HepG2 (cell line): ENCODE measurements around the gene ZCCHC24. TPM values are rescaled to one million over a fixed set of nuclear protein-coding genes. Genes with fewer than 3 reads are reported as not detected.

Experiments used
- CHD4 ChIP-seq: fragments of 200-600 bp; sonication (generic); IDR thresholded peaks from 2 replicates; pipeline ENCODE4 v1.7.0; 2017; ENCODE audit warnings: mild to moderate bottlenecking, low read length, borderline replicate concordance
- FLYWCH1 ChIP-seq: sonication (generic); formaldehyde crosslinking; IDR thresholded peaks from 2 replicates; pipeline ENCODE4 v1.8.1; 2023; ENCODE audit warnings: mild to moderate bottlenecking, missing genetic modification reagents
- HDAC6 ChIP-seq: fragments of 200-600 bp; sonication (generic); IDR thresholded peaks from 2 replicates; pipeline ENCODE4 v1.7.0; 2017; ENCODE audit warnings: mild to moderate bottlenecking, antibody characterized with exemption, low read length, low read depth
- HMGA1 ChIP-seq: sonication (generic); formaldehyde crosslinking; conservative IDR thresholded peaks from 2 replicates; pipeline ENCODE4 v1.4.0; 2020; ENCODE audit warnings: missing genetic modification reagents
- HOXA7 ChIP-seq: sonication (generic); formaldehyde crosslinking; IDR thresholded peaks from 2 replicates; pipeline ENCODE4 v1.8.1; 2022; ENCODE audit warnings: mild to moderate bottlenecking, missing genetic modification reagents, moderate library complexity
- NPAS2 ChIP-seq: sonication (generic); formaldehyde crosslinking; IDR thresholded peaks from 2 replicates; pipeline ENCODE4 v1.8.0; 2022; ENCODE audit warnings: mild to moderate bottlenecking, missing genetic modification reagents, borderline replicate concordance
- PHF20 ChIP-seq: sonication (generic); formaldehyde crosslinking; IDR thresholded peaks from 2 replicates; pipeline ENCODE4 v1.5.0; 2020; ENCODE audit warnings: mild to moderate bottlenecking, missing genetic modification reagents
- ZNF670 ChIP-seq: sonication (generic); formaldehyde crosslinking; IDR thresholded peaks from 2 replicates; pipeline ENCODE4 v1.8.0; 2022; ENCODE audit warnings: mild to moderate bottlenecking, missing genetic modification reagents, borderline replicate concordance
- polyA plus RNA-seq, 8 experiments: library from polyadenylated mRNA; depleted of rRNA in 3 of 8; stranded (reverse) in 7 of 8; unstranded in 1 of 8; fragments of >200 nt; fragmentation: Illumina TruSeq in 4 of 8; extraction: Trizol in 4 of 8; gene quantifications; 2 replicates each; pipeline versions ENCODE4 v1.2.1 to v1.2.3, GENCODE V29; 2011 to 2016; ENCODE audit warnings: low read depth in 4 of 8, missing spikeins in 1 of 8, mixed read lengths in 1 of 8; ENCODE audit not compliant: insufficient read depth in 1 of 8
- total RNA-seq, 5 experiments: library from RNA; depleted of rRNA; stranded (reverse); fragments of >200 nt; fragmentation: Illumina TruSeq; extraction: Trizol; gene quantifications; 2 replicates each; pipeline ENCODE4 v1.2.3, GENCODE V29; 2016; ENCODE audit warnings: low read depth in 1 of 5
- TF ChIP-seq, protein P1 (sequence below): sonication (generic); formaldehyde crosslinking; IDR thresholded peaks from 2 replicates; pipeline ENCODE4 v1.4.0; 2020; ENCODE audit warnings: missing genetic modification reagents
- TF ChIP-seq, protein P2 (sequence below): sonication (generic); formaldehyde crosslinking; IDR thresholded peaks from 2 replicates; pipeline ENCODE4 v1.5.1; 2020; ENCODE audit warnings: missing genetic modification reagents, mild to moderate bottlenecking, borderline replicate concordance

ZCCHC24 gene
- total and polyA plus RNA-seq, 2 of the 13 experiments (the other 11 are each of a cell fraction or from before 2014, with no cell fraction given): 3.1 to 7.9 TPM

DNA sequence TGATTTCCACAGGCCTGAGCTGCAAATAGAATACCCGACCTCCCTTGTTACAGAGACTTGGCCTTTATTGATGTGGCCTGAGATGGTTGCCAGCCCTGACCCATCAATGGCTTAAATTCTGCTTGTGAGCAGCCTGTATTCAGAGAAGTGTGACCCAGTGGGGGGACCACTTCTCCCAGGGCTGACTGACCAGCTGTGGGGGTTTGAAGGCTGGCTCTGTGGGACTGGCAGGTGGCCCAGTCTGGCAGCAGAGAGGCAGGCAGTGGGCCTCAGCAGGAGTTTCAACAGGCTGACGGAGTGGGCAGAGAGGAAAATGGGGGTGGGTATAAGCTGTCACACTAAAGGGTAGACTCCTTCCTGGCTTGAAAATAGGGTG lies 110.3 kb downstream of the ZCCHC24 start (continued):
- TF ChIP-seq, protein P1, sequence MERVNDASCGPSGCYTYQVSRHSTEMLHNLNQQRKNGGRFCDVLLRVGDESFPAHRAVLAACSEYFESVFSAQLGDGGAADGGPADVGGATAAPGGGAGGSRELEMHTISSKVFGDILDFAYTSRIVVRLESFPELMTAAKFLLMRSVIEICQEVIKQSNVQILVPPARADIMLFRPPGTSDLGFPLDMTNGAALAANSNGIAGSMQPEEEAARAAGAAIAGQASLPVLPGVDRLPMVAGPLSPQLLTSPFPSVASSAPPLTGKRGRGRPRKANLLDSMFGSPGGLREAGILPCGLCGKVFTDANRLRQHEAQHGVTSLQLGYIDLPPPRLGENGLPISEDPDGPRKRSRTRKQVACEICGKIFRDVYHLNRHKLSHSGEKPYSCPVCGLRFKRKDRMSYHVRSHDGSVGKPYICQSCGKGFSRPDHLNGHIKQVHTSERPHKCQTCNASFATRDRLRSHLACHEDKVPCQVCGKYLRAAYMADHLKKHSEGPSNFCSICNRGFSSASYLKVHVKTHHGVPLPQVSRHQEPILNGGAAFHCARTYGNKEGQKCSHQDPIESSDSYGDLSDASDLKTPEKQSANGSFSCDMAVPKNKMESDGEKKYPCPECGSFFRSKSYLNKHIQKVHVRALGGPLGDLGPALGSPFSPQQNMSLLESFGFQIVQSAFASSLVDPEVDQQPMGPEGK (CRISPR knock-in tag): no peak
- TF ChIP-seq NPAS2 (CRISPR knock-in tag): no peak
- no peak for TF ChIP-seq HOXA7 (CRISPR knock-in tag)
- no peak for TF ChIP-seq PHF20 (CRISPR knock-in tag)
- TF ChIP-seq, protein P2, sequence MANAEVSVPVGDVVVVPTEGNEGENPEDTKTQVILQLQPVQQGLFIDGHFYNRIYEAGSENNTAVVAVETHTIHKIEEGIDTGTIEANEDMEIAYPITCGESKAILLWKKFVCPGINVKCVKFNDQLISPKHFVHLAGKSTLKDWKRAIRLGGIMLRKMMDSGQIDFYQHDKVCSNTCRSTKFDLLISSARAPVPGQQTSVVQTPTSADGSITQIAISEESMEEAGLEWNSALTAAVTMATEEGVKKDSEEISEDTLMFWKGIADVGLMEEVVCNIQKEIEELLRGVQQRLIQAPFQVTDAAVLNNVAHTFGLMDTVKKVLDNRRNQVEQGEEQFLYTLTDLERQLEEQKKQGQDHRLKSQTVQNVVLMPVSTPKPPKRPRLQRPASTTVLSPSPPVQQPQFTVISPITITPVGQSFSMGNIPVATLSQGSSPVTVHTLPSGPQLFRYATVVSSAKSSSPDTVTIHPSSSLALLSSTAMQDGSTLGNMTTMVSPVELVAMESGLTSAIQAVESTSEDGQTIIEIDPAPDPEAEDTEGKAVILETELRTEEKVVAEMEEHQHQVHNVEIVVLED: no peak
- no peak for TF ChIP-seq FLYWCH1 (CRISPR knock-in tag)
- no peak for TF ChIP-seq HMGA1 (CRISPR knock-in tag)
- peak; percentile 56; the same call in 1 of the 2 replicates for TF ChIP-seq CHD4
- TF ChIP-seq HDAC6: no peak
- TF ChIP-seq ZNF670: 0 out of 2 replicates have a peak, but pooled peaks have one; percentile 56
